Heart left ventricle (tissue), 16 donors: ENCODE measurements around the gene JADE1. TPM values are rescaled to one million over a fixed set of nuclear protein-coding genes. Genes with fewer than 3 reads are reported as not detected.

Experiments used
- ATAC-seq, 4 donors: fragments of 200-7000 bp; cut with Tn5 transposase; one replicate each; pipeline ENCODE4 v1.9.1; 2020 to 2022; ENCODE audit warnings: moderate library complexity in 4 of 4, mild to moderate bottlenecking in 3 of 4, moderate number of reproducible peaks in 1 of 4
- DNase-seq, 5 donors: peaks; one replicate each; pipeline ENCODE4 v3.0.0-alpha.2; 2020
- H3K27ac ChIP-seq, 12 donors: fragments of 200-600 bp; sonication (generic) in 4 of 12; one replicate each; pipeline versions ENCODE4 v1.5.0 to v1.8.0; 2016 to 2022; ENCODE audit warnings: mild to moderate bottlenecking in 2 of 12
- H3K27me3 ChIP-seq, 9 donors: fragments of 200-600 bp; sonication (generic) in 2 of 9; one replicate each; pipeline versions ENCODE4 v1.5.1 to v1.8.0; 2016 to 2022; ENCODE audit warnings: mild to moderate bottlenecking in 3 of 9
- H3K36me3 ChIP-seq, 9 donors: fragments of 200-600 bp; sonication (generic) in 2 of 9; one replicate each; pipeline versions ENCODE4 v1.5.0 to v1.8.0; 2018 to 2022; ENCODE audit warnings: mild to moderate bottlenecking in 2 of 9
- H3K4me1 ChIP-seq, 12 donors: fragments of 200-600 bp; sonication (generic) in 4 of 12; one replicate each; pipeline versions ENCODE4 v1.5.0 to v1.8.0; 2016 to 2022; ENCODE audit warnings: mild to moderate bottlenecking in 3 of 12
- H3K4me3 ChIP-seq, 12 donors: fragments of 200-600 bp; sonication (generic) in 4 of 12; one replicate each; pipeline versions ENCODE4 v1.5.0 to v1.8.0; 2017 to 2022; ENCODE audit warnings: mild to moderate bottlenecking in 9 of 12, moderate library complexity in 4 of 12
- H3K9me3 ChIP-seq, 12 donors: fragments of 200-600 bp; sonication (generic) in 4 of 12; one replicate each; pipeline versions ENCODE4 v1.5.0 to v1.8.0; 2016 to 2022; ENCODE audit warnings: mild to moderate bottlenecking in 1 of 12
- CTCF ChIP-seq, 12 donors: fragments of 200-600 bp; sonication (generic) in 4 of 12; IDR thresholded peaks; one replicate each; pipeline versions ENCODE4 v1.5.0 to v1.8.0; 2018 to 2022; ENCODE audit warnings: antibody characterized with exemption in 12 of 12, mild to moderate bottlenecking in 5 of 12
- POLR2A ChIP-seq, 2 donors: fragments of 450-650 bp; IDR thresholded peaks; one replicate each; pipeline ENCODE4 v1.6.1; 2017; ENCODE audit warnings: antibody characterized with exemption in 2 of 2, mild to moderate bottlenecking in 2 of 2, moderate library complexity in 2 of 2
- WGBS, 4 donors: extraction: QIAGEN DNeasy Blood & Tissue Kit in 2 of 4; methylation state at CpG; one replicate each; pipeline versions ENCODE4 v1.1.5 to v1.1.7; 2013 to 2018; 5-methylcytosine and 5-hydroxymethylcytosine counted together
- intact Hi-C, 10 donors: fragments of 100-400 bp; cut with DNase I; formaldehyde crosslinking; loops; one replicate each; pipeline versions ENCODE4 v1.11.1 to v1.14.2; 2022
- polyA plus RNA-seq, 2 donors: library from polyadenylated mRNA; stranded (reverse); fragments of 200-250 nt; gene quantifications; one replicate each; pipeline ENCODE4 v1.2.3, GENCODE V29; 2013
- total RNA-seq, 9 donors: library from RNA; depleted of rRNA in 2 of 9; stranded (reverse); fragments of >200 nt in 2 of 9; fragmentation: NEBNext Ultra II Directional in 3 of 9; extraction: Animal tissue kit (Norgen Biotek cat#: 25700) in 3 of 9; gene quantifications; one replicate each; pipeline versions ENCODE4 v1.1.0 to v1.2.4, GENCODE V29; 2016 to 2023
- donor health status: ischemic (EF 13 %, LVEDD 7.1; RV severe dilation, severe dysfunction).
- donor health status: healthy with polysubstance abuse.
- donor health status: DM: no; HTN: yes; CAD: no.
- donor health status: DM: no; HTN: no; CAD: no.
- donor health status: ischemic (EF 25% LVEDD 6.9; RV normal size, moderate dysfunction).
- donor health status: ischemic (EF 25% LVEDD 5.7; RV mildly dilated, moderate dysfunction).
- donor health status: healthy.
- donor health status: DM: yes; HTN: yes; CAD: no.
- donor health status: ischemic (EF 35%, LVEDD 5.7; RV mildly dilated, moderate dysfunction).
- donor health status: nonischemic (EF 11% LVEDD 7.7; RV severe dilation, severe dysfunction).
- donor health status: DM: yes; HTN: yes; CAD: no.
- donor health status: PGD.
- donor health status: ischemic (EF 29% LVEDD 5.4; RV normal size, mild dysfunction).
- donor health status: nonischemic (EF 23%, LVEDD 6.1; RV moderate dilation, normal function).

Gene JADE1
- total and polyA plus RNA-seq, 11 donors, result 15.0 to 31.9 (median 19.7) TPM

DNA sequence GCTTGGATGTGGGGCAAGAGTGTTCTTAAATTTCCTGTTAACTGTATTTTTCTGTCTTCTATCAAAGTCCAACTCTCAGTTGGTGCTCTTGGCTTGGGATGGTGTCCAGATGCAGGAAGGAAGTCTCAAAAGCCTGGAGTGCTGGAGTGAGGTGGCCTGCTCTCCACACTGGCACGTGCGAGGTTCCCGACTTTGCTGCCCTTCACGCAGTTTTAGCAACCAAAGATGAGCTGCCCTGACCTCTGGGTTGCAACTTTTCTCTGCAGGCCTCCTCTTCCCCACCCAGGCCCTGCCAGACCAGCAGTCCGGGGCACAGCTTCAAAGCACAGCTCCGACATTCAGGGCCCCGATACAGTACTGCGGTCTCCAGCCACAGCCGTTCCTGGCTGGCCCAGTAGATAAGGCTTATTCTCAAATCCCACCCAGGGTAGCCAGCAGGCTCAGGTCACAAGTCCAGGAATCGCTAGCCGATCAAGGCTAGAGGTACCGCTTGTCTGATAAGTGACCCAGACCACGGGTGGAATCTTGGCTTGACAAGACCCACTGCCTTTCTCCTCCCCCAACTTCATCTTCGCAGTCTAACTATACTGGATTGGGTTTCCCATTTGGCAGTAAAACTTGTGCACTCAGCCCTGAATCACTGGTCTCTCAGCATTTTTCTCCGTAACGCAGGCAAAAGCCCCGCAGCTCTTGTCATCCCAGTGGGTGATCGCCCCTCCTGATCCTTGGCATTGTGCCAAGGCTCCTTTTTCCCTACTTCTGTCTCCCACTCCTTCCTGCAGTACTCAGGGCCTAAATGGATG is 21.8 kb upstream of the JADE1 start:
- TF ChIP-seq POLR2A (IDR thresholded peaks at IDR 0.05) (no peak), CTCF (IDR thresholded peaks at IDR 0.05) (no peak)
- ATAC-seq, result no peak
- Histone ChIP-seq H3K27me3 (no peaks in the 10 kb centered on the region), H3K27ac (no peak overlapping the region), H3K4me1 (no peaks in the 10 kb centered on the region), H3K9me3 (peaks cover 0 to 6% (median 0%) of the 10 kb centered on the region in 12 donors), H3K4me3 (no peak overlapping the region), H3K36me3 (no peaks in the 10 kb centered on the region)
- 71 to 79% (median 79%) methylated on average over 18 of the region's 18 CpGs for WGBS, 4 donors
- no peak for DNase-seq
- intact Hi-C loops, result loop anchor here in 1 of 10 donors (10.0 kb wide), 1 partner anchor 77 kb away; no protein-coding TSS in a partner anchor

DNA sequence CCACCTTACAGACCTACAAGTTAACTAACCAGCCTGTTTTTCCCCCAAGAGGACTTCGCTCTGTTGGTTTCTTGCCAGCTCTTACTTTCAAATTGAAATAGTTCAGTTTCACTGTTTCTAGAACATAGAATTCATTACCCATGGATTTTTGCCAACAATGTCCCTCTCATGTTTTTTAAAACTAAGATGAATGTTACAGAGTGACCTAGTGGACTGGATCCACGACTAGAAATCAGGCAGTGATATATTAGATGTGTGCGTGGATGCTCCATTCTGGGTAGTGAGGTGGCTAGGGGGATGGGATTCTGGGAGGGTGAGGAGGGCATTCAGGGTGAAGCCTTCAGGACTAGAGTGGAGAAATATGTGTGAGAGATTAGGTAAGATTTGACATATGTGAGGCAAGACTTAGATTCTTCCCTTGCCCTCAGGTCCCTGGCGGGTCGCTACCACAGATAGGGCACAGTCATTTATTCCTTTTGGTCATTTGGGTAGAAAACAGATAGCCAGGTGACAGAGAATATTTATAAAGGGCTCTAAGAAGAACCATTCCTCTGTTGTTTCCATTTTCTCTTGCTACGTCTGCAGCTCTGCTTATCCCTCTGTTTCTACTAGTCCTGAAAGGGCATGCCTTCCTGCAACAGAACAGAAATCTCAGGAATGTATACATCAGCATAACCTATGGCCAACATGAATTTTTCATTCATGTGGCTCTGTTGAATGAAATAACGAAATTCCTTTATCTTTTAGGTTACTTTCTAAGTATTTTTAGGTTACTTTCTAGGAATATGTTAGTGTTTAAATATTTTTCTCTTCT is 15.4 kb upstream of the JADE1 start:
- 73 to 84% (median 81%) methylated on average over 7 of the region's 7 CpGs for WGBS, 4 donors
- intact Hi-C loops, result no loop called here
- ATAC-seq (no peak), DNase-seq (no peak)
- no peak overlapping the region for H3K4me3 ChIP-seq
- no peaks in the 10 kb centered on the region for H3K9me3 ChIP-seq
- H3K27ac ChIP-seq, result no peak overlapping the region
- TF ChIP-seq POLR2A (IDR thresholded peaks at IDR 0.05) (no peak), CTCF (IDR thresholded peaks at IDR 0.05) (no peak)
- H3K27me3 ChIP-seq, result no peaks in the 10 kb centered on the region
- H3K4me1 ChIP-seq, result no peaks in the 10 kb centered on the region
- H3K36me3 ChIP-seq, result no peaks in the 10 kb centered on the region

DNA sequence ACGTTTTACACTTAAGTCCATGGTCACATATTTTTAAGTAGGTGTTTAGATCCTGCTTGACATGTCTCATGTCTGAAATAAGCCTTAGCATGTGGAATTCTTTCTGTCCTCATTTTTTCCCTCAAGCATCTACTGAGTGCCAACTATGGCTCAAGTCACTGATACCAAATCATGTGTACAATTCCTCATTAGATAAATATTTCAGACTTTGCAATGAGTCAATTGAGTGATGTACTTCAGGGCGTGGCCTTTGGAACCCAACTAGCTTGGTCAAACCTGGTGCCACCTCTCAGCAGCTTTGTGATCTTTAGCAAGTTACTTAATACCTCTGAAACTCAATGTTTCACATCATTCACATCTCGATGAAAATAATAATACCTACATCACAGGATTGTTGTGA is 12.6 kb upstream of the JADE1 start:
- no peak overlapping the region for H3K4me3 ChIP-seq
- intact Hi-C loops, result no loop called here
- no peak for ATAC-seq

More for the DNA sequence above, 12.6 kb upstream of the JADE1 start:
- no peaks in the 10 kb centered on the region for H3K4me1 ChIP-seq
- no peaks in the 10 kb centered on the region for H3K36me3 ChIP-seq
- H3K9me3 ChIP-seq, result no peaks in the 10 kb centered on the region
- TF ChIP-seq CTCF (IDR thresholded peaks at IDR 0.05) (no peak), POLR2A (IDR thresholded peaks at IDR 0.05) (no peak)
- 89 to 95% (median 94%) methylated on average over 3 of the region's 3 CpGs for WGBS, 4 donors
- H3K27ac ChIP-seq, result no peak overlapping the region
- no peaks in the 10 kb centered on the region for H3K27me3 ChIP-seq
- no peak for DNase-seq
